ENCODE results near the gene ERC2.

The ERC2 gene

DNA sequence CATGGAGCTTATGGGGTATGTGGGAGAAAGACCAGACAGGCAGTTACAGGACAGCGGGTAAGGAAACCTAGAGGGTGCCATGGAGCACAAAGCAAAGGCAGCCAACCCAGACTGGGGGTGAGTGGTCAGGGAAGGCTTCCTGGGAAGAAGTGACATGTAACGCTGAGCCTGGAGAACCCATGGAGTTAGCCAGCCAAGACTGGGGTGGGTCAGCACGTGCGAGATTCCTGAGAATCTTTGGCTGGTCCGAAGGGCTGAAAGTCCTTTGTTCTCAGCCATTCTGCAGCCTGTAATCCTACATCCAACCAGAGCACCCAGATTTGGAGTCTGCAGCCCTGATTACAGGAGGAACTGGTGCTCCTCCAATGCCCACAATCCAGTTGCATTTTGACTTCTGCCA is 861.1 kb downstream of the ERC2 start:
- no peak for DNase-seq
- TF ChIP-seq, protein P1, sequence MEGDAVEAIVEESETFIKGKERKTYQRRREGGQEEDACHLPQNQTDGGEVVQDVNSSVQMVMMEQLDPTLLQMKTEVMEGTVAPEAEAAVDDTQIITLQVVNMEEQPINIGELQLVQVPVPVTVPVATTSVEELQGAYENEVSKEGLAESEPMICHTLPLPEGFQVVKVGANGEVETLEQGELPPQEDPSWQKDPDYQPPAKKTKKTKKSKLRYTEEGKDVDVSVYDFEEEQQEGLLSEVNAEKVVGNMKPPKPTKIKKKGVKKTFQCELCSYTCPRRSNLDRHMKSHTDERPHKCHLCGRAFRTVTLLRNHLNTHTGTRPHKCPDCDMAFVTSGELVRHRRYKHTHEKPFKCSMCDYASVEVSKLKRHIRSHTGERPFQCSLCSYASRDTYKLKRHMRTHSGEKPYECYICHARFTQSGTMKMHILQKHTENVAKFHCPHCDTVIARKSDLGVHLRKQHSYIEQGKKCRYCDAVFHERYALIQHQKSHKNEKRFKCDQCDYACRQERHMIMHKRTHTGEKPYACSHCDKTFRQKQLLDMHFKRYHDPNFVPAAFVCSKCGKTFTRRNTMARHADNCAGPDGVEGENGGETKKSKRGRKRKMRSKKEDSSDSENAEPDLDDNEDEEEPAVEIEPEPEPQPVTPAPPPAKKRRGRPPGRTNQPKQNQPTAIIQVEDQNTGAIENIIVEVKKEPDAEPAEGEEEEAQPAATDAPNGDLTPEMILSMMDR (IDR thresholded peaks at IDR 0.05; ENCODE audit: low read depth, low read length): no peak
- no peaks in the 10 kb centered on the region for H3K9me3 ChIP-seq
- no peaks in the 10 kb centered on the region for H3K36me3 ChIP-seq
- H3K27me3 ChIP-seq: no peaks in the 10 kb centered on the region
- H3K4me1 ChIP-seq: no peaks in the 10 kb centered on the region
- no peak overlapping the region for H3K4me3 ChIP-seq (ENCODE audit: low read depth, low read length)

DNA sequence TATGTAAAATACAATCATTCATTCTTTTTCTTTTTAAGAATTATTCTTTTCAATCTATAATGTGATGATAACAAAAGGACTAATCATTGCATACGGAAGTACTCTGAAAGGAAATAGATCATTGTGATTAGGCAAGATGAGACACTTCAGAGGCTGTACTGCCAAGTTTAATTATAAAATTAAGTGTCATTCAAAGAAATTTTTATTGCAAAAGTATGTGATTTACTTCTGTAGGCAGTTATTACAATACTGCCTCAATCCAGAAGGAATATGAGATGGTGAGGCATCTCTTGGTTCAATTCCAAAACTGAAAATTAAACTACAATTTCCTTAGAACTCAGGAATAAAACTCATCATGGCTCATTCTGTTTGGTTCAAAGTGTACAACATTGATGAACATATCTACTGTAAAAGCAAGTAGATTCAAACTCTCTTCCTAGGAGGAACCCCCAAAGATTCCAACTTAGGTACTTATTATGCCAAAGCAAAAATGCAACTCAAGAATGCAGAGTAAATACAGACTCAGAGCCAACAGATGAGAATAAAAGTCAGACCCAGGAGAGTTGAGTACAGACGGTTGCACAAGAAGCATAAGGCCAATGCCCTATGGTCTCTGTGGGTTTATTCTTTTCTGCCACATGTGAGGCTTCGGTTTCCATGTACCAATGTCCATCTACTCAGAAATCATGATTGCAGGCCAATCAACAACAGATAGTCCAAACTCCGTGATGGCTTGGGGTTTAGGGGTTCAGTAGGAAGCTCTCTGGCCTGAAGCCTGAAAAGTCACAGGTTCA is 862.6 kb downstream of the ERC2 start:
- Histone ChIP-seq H3K9me3 (no peaks in the 10 kb centered on the region), H3K4me3 (ENCODE audit: low read depth, low read length) (no peak overlapping the region), H3K4me1 (no peaks in the 10 kb centered on the region), H3K27me3 (no peaks in the 10 kb centered on the region), H3K36me3 (no peaks in the 10 kb centered on the region)
- DNase-seq: no peak
- TF ChIP-seq, protein P1 (IDR thresholded peaks at IDR 0.05; ENCODE audit: low read depth, low read length): no peak

DNA sequence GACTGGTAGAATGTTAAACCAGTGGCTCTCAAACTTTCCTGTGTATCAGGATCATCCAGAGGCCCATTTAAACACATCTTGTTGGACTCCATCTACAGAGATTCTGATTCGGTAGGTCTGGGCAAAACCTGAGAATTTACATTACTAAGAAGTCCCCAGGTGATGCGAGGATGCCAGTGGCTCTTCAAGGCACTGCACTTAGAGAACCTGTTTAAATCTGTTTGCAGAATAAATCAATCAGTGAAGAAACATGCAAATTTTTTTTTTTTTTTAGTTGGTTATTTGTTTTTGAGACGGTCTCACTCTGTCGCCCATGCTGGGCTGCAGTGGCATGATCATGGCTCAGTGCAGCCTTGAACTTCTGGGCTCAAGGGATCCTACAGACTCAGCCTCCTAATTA is 863.4 kb downstream of the ERC2 start:
- no peaks in the 10 kb centered on the region for H3K36me3 ChIP-seq
- no peaks in the 10 kb centered on the region for H3K9me3 ChIP-seq
- no peak for DNase-seq
- H3K4me1 ChIP-seq: no peaks in the 10 kb centered on the region
- no peak overlapping the region for H3K4me3 ChIP-seq (ENCODE audit: low read depth, low read length)
- H3K27me3 ChIP-seq: no peaks in the 10 kb centered on the region
- TF ChIP-seq, protein P1 (IDR thresholded peaks at IDR 0.05; ENCODE audit: low read depth, low read length): no peak

DNA sequence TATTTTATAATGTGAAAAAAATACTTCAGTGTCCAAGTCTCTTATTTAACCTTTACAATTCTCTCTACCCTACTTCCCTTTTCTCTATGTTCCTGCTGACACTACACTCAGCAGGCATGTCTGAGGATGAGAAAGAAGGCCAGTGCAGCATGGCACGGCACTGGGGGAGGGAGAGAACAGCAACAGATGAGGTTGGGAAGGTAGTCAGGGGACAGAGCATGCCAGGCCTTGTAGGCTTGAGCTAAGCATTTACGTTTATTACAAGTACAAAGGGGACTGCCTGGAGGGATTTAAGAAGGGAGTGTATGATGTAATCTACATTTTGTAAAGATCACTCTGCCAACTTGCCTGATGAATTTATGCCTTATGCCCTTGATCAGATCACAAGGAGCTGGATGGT is 863.9 kb downstream of the ERC2 start:
- no peaks in the 10 kb centered on the region for H3K27me3 ChIP-seq
- no peak overlapping the region for H3K4me3 ChIP-seq (ENCODE audit: low read depth, low read length)
- DNase-seq: no peak
- H3K9me3 ChIP-seq: no peaks in the 10 kb centered on the region
- no peaks in the 10 kb centered on the region for H3K4me1 ChIP-seq
- no peaks in the 10 kb centered on the region for H3K36me3 ChIP-seq
- TF ChIP-seq, protein P1 (IDR thresholded peaks at IDR 0.05; ENCODE audit: low read depth, low read length): no peak

DNA sequence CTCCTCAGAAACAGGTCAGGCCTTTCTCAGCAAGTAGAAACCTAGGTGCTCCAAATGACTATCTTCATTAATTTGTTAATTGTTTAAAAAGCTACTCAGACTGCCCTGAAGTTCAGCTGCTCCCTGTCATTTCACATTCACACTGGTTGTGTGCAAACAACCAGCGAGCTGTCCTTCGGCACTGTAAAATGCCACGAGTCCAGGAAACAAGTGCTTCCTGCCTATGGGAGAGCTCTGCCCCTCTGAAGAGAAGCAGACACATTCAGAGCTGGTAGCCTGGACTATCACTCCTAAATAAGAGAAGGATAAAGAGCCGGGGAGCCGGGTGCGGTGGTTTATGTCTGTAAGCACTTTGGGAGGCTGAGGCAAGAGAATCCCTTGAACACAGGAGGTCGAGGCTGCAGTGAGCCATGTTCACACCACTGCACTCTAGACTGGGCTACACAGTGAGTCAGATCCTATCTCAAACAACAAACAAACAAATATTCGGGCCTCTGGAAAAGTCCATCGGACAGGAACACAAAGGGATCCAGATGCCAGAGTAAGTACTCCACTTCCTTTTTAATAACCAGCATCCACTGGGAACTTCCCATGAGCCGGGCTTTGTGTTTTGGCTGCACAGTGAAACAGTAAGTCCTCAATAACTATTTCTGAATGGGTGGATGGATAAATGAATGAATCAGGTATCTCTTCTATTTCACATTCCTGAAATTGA is 866.7 kb downstream of the ERC2 start:
- no peak overlapping the region for H3K4me3 ChIP-seq (ENCODE audit: low read depth, low read length)
- TF ChIP-seq, protein P1 (IDR thresholded peaks at IDR 0.05; ENCODE audit: low read depth, low read length): no peak
- no peaks in the 10 kb centered on the region for H3K36me3 ChIP-seq
- H3K27me3 ChIP-seq: no peaks in the 10 kb centered on the region
- no peaks in the 10 kb centered on the region for H3K9me3 ChIP-seq
- DNase-seq: no peak
- no peaks in the 10 kb centered on the region for H3K4me1 ChIP-seq

DNA sequence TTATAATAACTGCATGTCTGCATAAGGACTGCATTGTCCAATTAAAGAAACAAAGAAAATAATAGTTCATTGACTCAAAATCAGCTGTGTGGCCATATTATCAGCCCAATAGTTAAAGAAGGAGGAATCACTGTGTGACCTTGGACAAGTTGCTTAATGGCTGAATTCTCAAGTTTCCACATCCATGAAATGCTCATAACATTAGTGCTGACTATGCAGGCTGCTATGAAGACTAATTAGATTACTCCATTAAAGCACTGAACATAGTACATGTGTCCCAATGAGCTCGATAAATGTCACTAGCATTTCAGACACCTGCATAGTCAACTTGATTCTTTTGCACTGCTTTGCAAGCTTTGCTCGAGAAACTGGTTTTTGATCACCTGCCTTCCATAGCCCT is 870.0 kb downstream of the ERC2 start:
- H3K9me3 ChIP-seq: no peaks in the 10 kb centered on the region
- H3K36me3 ChIP-seq: no peaks in the 10 kb centered on the region
- no peak for DNase-seq
- TF ChIP-seq, protein P1 (IDR thresholded peaks at IDR 0.05; ENCODE audit: low read depth, low read length): no peak
- no peaks in the 10 kb centered on the region for H3K4me1 ChIP-seq
- H3K4me3 ChIP-seq (ENCODE audit: low read depth, low read length): no peak overlapping the region
- H3K27me3 ChIP-seq: no peaks in the 10 kb centered on the region
